Myocyte (in vitro differentiated cells): Measurements from ENCODE around the gene TSTD2. TPM values are rescaled to one million over a fixed set of nuclear protein-coding genes. Genes with fewer than 3 reads are reported as not detected.

Experiments
- DNase-seq: peaks from one replicate; pipeline ENCODE4 v3.0.0-alpha.2; 2012; ENCODE audit warnings: low read depth
- polyA plus RNA-seq: library from polyadenylated mRNA; unstranded; fragments of >200 nt; gene quantifications from one replicate; pipeline ENCODE4 v1.2.1, GENCODE V29; 2012; ENCODE audit warnings: missing spikeins
- total RNA-seq: library from RNA; depleted of rRNA; stranded (reverse); fragments of >200 nt; gene quantifications from 2 replicates; pipeline ENCODE4 v1.2.3, GENCODE V29; 2014

Gene TSTD2
- total RNA-seq, result 20.2 and 20.5 TPM in 2 replicates
- 14.3 TPM for polyA plus RNA-seq

DNA sequence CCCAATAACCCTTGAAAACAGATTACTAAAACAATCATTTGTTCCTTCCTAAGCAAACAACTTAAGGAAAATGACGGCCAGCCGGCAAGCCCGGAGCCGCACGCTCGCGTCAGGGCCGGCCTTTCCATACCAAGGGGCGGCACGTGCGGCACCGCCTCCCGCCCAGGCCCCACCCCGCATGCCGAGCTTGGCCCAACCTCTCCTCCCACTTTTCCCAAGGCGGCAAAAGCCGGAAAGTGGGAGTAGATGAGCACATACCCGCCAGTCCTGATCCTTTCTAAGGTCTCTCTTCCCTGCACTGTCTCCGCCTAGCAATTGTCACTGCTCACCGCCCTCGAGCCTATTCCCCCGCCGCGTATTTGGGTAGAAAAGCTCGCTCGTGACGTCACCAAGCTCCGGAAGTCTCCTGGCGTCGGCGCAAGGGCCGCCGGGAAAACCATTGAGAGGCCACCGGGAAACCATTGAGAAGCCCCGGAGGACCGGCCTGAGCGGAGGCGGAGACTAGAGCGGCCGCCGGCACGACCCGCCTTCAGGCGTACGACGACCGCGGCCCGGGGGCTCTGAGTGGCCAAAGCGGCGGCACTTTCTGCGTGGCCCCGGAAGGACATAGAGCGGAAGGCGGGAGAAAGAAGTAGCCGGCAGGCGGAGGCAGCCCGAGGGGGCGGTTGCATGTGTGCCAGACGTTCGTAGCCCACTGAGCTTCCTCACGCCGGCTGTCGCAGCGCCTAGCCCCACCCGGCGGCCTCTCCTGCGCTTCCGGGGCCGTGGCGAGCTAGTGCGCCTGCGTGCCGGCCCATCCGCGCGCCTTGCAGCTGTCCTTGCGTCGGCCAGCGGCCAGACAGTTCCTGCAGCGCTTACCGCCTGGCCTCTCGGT is at the start of gene TSTD2, which contains the start of gene NCBP1:
Gene TSTD2, minus strand, starts transcription at position 384 of the 874 bp plus-strand sequence. CDS start 5,806 bp downstream, outside the sequence.
Gene NCBP1, plus strand, starts transcription at position 837 of the 874 bp plus-strand sequence. CDS start 61 bp downstream, outside the sequence.
- peak; percentile 99 for DNase-seq

DNA sequence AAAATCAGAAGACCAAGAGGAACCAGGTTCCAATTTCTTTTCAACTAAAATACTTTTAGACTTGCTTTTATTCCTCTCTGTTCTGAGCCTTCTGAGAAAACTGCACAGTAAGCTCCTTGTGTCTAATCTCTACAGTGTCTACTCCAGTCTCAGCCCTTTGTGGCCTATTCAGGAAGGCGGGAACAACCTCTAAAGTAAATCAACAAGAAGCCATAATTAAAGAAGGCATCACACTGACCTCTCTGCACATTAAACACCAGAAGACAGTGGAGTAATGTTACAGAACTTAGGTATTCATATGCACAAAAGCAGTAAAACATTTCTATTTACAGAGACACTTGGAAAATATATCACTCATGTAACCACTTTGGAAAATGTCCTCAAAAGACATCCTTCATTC is 49.1 kb upstream of the TSTD2 start:
- DNase-seq, result no peak

DNA sequence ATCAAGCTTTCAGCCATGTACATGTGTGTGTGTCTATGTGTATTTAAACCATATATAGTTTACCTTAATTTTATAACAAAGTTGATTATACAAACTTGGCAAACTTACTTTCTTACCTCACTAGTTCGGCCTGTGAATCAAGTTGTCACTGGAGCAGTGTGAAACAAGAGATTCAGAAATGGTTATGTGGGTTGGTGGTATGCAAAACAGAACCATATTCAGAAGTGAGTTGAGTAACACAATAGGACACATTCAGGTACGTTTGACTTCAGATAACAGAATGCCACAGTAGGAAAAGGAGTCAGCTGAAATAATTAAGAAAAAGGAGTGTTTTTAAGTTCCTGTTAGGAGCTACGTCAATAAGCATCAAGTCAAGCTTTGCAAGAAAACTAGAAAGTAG is 42.5 kb upstream of the TSTD2 start:
- DNase-seq, result peak; percentile 22

- DNase-seq, result no peak
Measured at GRCh38 chr9:97673922-97674321, 40.8 kb upstream of the TSTD2 start.

- no peak for DNase-seq
Measured at GRCh38 chr9:97672403-97672802, 39.2 kb upstream of the TSTD2 start.

GRCh38 chr9:97670586-97670985 is 37.4 kb upstream of the TSTD2 start:
- no peak for DNase-seq

DNA sequence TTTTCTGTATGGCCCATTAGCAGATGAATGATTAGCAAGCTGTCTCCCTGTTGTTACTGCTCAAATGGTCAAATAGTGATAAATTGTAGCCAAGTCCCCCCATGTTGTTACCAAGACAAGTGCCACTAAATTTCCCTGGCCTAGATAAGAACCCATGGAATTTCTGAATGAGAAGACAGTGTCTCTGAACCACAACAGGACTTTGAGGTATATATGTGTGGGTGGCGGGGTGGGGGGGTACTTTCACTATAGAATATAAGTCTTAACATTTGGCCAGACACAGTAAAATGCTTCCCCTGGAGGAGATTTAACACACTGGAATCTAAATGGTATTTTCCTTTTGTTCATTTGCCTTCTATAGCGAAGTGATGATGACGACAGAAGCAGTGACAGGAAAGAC is 35.3 kb upstream of the TSTD2 start:
- no peak for DNase-seq

DNA sequence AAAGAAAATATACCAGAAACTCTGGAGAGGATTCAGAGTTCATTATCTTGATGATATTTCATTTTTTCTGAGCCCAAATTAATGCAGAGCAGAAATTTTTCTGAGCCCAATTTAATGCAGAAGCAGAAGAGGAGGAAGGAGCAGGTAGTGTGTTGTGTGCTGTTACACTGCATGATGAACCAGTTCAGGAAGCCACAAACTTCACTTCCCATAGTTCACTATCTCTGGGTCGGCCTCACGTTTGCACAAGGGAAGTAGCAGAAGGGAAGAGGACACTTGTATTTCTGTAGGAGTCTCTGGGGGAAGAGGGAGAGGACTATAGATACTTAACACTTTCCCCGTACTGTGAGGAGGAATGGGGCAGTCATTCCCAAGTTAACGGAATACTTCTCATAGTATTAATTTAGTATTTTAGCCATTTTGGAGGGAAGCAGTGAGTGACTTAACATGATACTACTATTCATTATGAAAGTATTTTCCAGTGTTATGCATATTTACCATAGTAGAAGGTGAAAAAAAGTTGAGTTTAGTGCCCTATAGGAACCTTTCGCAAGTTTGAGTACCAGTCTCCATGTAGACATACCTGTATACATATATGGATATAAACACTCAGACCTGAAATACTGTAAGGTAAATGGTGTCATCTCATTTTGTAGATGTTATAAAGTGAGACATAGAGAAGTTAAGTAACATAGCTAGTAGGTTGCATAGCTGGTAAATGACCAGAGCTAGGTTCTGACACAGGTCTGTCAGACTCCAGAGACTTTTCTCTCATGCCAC is 33.9 kb upstream of the TSTD2 start:
- no peak for DNase-seq

DNA sequence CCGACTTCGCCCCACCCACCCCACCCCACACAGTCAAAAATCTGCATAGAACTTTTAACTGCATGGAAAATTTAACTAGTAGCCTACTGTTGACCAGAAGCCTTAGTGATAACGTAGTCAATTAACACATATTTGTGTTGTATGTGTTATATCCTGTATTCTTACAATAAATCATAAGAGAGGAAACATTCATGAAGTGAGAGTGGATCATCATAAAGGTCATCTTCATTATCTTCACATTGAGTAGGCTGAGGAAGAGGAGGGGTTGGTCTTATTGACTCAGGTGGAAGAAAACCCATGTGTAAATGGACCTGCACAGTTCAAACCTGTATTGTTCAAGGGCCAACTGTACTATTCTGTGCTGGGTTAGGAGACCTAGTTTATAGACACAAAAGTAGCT is 32.6 kb upstream of the TSTD2 start:
- DNase-seq, result no peak

DNA sequence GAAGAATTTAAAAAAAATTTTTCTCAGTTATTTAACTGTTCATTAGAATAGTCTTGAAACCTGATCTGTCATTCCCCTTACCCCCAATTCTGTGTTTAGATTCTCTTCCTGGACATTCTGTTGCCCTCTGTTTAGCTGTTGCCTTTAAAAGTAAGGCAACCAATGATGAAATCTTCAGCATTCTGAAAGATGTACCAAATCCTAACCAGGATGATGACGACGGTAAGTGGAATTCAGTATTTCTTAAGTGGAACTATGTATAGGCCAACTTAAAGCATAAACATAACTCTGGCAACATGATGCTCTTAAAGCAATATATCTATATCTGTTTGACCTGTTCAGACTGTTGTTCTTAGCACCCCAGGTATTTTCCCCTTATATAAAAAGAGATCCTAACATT is 27.7 kb upstream of the TSTD2 start:
- DNase-seq, result no peak

- DNase-seq, result no peak
Measured at GRCh38 chr9:97660340-97660739, 27.2 kb upstream of the TSTD2 start.

- no peak for DNase-seq
Measured at GRCh38 chr9:97659771-97660170, 26.6 kb upstream of the TSTD2 start.

DNA sequence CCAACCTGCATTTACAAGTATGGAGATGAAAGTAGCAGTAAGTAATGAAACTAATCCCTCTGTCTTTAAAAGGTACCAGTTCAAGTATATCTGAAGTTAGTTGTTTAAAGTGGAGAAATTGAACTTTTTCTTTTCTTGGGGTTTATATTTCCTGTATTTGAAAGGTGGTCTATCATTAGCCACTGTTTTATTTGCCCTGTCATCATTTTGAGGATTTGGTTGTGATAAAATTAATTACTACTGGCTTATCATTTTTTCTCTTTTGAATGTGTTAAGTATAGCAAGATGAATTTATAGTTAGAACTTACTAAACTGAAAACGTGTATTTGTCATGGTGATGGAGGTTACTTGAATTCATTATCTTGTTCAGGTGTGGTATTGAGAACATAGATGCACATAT is 25.5 kb upstream of the TSTD2 start:
- no peak for DNase-seq

- peak; percentile 17 for DNase-seq
Measured at GRCh38 chr9:97651646-97652045, 18.5 kb upstream of the TSTD2 start.

- DNase-seq, result no peak
Measured at GRCh38 chr9:97647996-97648395, 14.8 kb upstream of the TSTD2 start.

GRCh38 chr9:97645720-97646119 is 12.6 kb upstream of the TSTD2 start:
- no peak for DNase-seq

DNA sequence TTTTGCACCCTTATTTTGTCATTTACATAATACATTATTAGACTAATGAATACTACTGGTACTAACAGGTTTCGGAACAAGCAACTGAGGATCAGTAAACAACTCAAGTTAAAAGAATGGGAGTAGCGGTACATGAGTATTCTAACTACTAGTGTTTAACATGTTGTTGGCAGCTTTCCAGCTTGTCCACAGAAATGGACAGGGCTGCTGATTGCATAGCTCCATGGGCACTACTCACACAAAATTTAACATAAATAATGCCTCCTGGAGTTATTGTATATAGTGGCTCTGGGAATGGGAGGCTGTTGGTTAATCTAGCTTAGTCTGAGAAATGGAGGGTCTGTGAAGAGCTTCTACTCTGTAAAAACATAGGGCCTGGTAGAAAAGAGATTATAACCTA is 7.2 kb upstream of the TSTD2 start:
- no peak for DNase-seq

DNA sequence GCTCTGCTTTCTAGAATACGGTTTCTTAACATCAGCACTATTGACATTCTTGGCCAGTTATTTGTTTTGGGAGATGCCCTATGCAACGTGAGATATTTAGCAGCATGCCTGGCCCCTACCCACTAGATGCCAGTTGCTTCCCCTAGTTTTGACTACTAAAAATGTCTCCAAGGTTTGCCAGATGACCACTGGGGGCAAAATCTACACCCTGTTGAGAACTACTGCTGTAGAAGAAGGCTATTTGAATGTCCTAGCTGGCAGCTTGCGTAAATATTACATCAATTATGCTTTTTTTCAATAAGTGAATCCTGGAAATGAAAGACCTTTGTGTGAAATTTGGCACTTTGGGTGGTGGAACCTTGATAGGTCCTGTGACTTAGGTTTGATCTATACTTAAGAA is 5.5 kb upstream of the TSTD2 start:
- peak; percentile 49 for DNase-seq

GRCh38 chr9:97636903-97637302 is 3.7 kb upstream of the TSTD2 start:
- DNase-seq, result no peak

DNA sequence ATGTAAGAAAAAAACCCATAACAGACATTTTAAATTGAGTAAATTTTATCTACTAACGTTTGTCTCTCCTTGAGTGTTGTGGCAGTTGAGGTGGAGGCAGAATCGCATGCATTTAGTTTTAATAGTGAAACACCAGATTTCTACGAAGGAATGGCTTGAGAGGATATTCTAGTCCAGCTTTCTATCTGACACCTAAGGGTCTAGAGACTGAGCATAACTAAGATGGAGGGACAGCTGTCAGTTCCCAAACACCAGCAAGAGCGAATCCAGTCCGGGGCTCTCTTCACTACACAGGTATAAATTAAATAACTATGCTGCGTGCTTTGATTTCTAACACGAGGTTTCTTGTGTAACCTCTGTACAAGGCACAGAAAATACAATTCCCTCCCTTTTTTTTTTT is 1.9 kb upstream of the TSTD2 start:
- no peak for DNase-seq

- no peak for DNase-seq
Measured at GRCh38 chr9:97633859-97634490, 807 bp upstream of the TSTD2 start.
